Suprapubic skin (tissue), 4 donors: ENCODE results near the gene CEL.

Experiments used
- POLR2A ChIP-seq, 2 donors: fragments of 450-650 bp; IDR thresholded peaks; one replicate each; pipeline ENCODE4 v1.6.1; 2017; ENCODE audit warnings: antibody characterized with exemption in 2 of 2, mild to moderate bottlenecking in 2 of 2, moderate library complexity in 2 of 2
- POLR2AphosphoS5 ChIP-seq, 3 donors: sonication (generic); formaldehyde crosslinking; IDR thresholded peaks; one replicate each; pipeline ENCODE4 v1.6.1; 2017; ENCODE audit warnings: antibody characterized with exemption in 3 of 3
- TF ChIP-seq, protein P1 (sequence below), 2 donors: fragments of 200-600 bp in 1 of 2; fragments of 450-650 bp in 1 of 2; sonication (generic) in 1 of 2; IDR thresholded peaks; one replicate each; pipeline ENCODE4 v1.5.1; 2016 to 2019; ENCODE audit warnings: antibody characterized with exemption in 2 of 2, mild to moderate bottlenecking in 1 of 2, moderate library complexity in 1 of 2

DNA sequence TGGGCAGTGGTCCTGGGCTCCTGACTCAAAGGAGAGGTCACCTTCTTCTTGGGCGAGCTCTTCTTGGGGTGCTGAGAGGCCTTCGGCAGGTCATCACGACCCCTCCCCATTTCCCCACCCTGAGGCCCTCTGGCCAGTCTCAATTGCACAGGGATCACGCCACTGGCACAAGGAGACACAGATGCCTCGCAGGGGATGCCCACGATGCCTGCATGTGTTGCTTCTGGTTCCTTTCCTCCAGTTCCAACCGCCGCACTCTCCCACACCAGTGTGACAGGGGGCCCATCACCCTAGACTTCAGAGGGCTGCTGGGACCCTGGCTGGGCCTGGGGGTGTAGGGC lies 1.3 kb downstream of the CEL start:
- TF ChIP-seq, protein P1, sequence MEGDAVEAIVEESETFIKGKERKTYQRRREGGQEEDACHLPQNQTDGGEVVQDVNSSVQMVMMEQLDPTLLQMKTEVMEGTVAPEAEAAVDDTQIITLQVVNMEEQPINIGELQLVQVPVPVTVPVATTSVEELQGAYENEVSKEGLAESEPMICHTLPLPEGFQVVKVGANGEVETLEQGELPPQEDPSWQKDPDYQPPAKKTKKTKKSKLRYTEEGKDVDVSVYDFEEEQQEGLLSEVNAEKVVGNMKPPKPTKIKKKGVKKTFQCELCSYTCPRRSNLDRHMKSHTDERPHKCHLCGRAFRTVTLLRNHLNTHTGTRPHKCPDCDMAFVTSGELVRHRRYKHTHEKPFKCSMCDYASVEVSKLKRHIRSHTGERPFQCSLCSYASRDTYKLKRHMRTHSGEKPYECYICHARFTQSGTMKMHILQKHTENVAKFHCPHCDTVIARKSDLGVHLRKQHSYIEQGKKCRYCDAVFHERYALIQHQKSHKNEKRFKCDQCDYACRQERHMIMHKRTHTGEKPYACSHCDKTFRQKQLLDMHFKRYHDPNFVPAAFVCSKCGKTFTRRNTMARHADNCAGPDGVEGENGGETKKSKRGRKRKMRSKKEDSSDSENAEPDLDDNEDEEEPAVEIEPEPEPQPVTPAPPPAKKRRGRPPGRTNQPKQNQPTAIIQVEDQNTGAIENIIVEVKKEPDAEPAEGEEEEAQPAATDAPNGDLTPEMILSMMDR (IDR thresholded peaks at IDR 0.05) = no peak
- TF ChIP-seq POLR2A (IDR thresholded peaks at IDR 0.05) (no peak), POLR2AphosphoS5 (IDR thresholded peaks at IDR 0.05) (no peak)
